Astrocyte (in vitro differentiated cells and primary cell): ENCODE data around the gene NTM. TPM values are rescaled to one million over a fixed set of nuclear protein-coding genes. Genes with fewer than 3 reads are reported as not detected.

Experiments
- DNase-seq: peaks from one replicate; pipeline ENCODE4 v3.0.0-alpha.2; 2010; ENCODE audit warnings: low read depth
- FAIRE-seq: peaks from 2 replicates; lab custom pipeline; 2011; peaks lifted over from hg19 to GRCh38; lab: Jason Lieb, UNC
- H2AFZ ChIP-seq: 2 replicates; pipeline ENCODE4 v1.6.0; 2012; ENCODE audit warnings: low read depth, low read length, inconsistent platforms
- H3K27ac ChIP-seq: 2 replicates; pipeline ENCODE4 v1.5.1; 2011; ENCODE audit warnings: low read depth, low read length, inconsistent platforms
- H3K27me3 ChIP-seq: 2 replicates; pipeline ENCODE4 v1.6.0; 2011; ENCODE audit warnings: low read length, inconsistent platforms; ENCODE audit not compliant: insufficient read depth
- H3K36me3 ChIP-seq: 2 replicates; pipeline ENCODE4 v1.5.1; 2011; ENCODE audit warnings: low read length, inconsistent platforms; ENCODE audit not compliant: insufficient read depth
- H3K4me1 ChIP-seq: 2 replicates; pipeline ENCODE4 v1.5.1; 2011; ENCODE audit warnings: low read length, inconsistent platforms; ENCODE audit not compliant: insufficient read depth
- H3K4me2 ChIP-seq: 2 replicates; pipeline ENCODE4 v1.6.0; 2012; ENCODE audit warnings: low read length, inconsistent platforms
- H3K4me3 ChIP-seq: 2 replicates; pipeline ENCODE4 v1.5.1; 2011; ENCODE audit warnings: low read depth, mild to moderate bottlenecking, low read length, inconsistent platforms; ENCODE audit not compliant: insufficient read depth
- H3K79me2 ChIP-seq: 2 replicates; pipeline ENCODE4 v1.6.0; 2012; ENCODE audit warnings: mild to moderate bottlenecking, low read length, inconsistent platforms; ENCODE audit not compliant: insufficient read depth
- H3K9ac ChIP-seq: 2 replicates; pipeline ENCODE4 v1.6.0; 2012; ENCODE audit warnings: mild to moderate bottlenecking, low read length, inconsistent platforms
- H3K9me3 ChIP-seq: 2 replicates; pipeline ENCODE4 v1.5.1; 2012; ENCODE audit warnings: low read depth, mild to moderate bottlenecking, low read length, inconsistent platforms; ENCODE audit not compliant: insufficient read depth
- H4K20me1 ChIP-seq: 2 replicates; pipeline ENCODE4 v1.6.0; 2012; ENCODE audit warnings: low read length, inconsistent platforms; ENCODE audit not compliant: insufficient read depth
- H3K27ac Mint-ChIP-seq: one replicate; pipeline ENCODE4 v1.8.0; 2021; ENCODE audit warnings: mild to moderate bottlenecking, mixed read lengths; ENCODE audit not compliant: unreplicated experiment
- H3K27me3 Mint-ChIP-seq: one replicate; pipeline ENCODE4 v1.8.0; 2021; ENCODE audit warnings: low read depth, mixed read lengths; ENCODE audit not compliant: unreplicated experiment
- H3K36me3 Mint-ChIP-seq: one replicate; pipeline ENCODE4 v1.8.0; 2021; ENCODE audit warnings: low read depth, mixed read lengths; ENCODE audit not compliant: unreplicated experiment
- H3K4me1 Mint-ChIP-seq: one replicate; pipeline ENCODE4 v1.8.0; 2021; ENCODE audit warnings: low read depth, mixed read lengths; ENCODE audit not compliant: unreplicated experiment
- H3K4me3 Mint-ChIP-seq: one replicate; pipeline ENCODE4 v1.8.0; 2021; ENCODE audit warnings: mild to moderate bottlenecking, moderate library complexity, mixed read lengths; ENCODE audit not compliant: unreplicated experiment
- H3K9me3 Mint-ChIP-seq: one replicate; pipeline ENCODE4 v1.8.0; 2021; ENCODE audit warnings: mild to moderate bottlenecking, mixed read lengths; ENCODE audit not compliant: unreplicated experiment
- CTCF ChIP-seq: IDR thresholded peaks from 2 replicates; pipeline ENCODE4 v1.5.1; 2011; ENCODE audit warnings: low read depth, mild to moderate bottlenecking, inconsistent platforms, low read length, moderate library complexity; ENCODE audit not compliant: insufficient read depth
- EZH2 ChIP-seq: IDR thresholded peaks from 2 replicates; pipeline ENCODE4 v1.6.1; 2012; ENCODE audit warnings: mild to moderate bottlenecking, low read length, inconsistent platforms; ENCODE audit not compliant: insufficient read depth
- total RNA-seq: library from RNA; stranded (reverse); gene quantifications from 2 replicates; pipeline ENCODE4 v1.2.1, GENCODE V29; 2021

NTM gene
- total RNA-seq, 1 donor from 2014 or later, result 98.2 TPM

GRCh38 chr11:131538322-131538721, 167.9 kb downstream of the NTM start:
- peaks cover 12% of the 10 kb centered on the region for H3K27me3 ChIP-seq
- peaks cover 11% of the 10 kb centered on the region for H3K9me3 Mint-ChIP-seq

GRCh38 chr11:131540676-131541075, 170.3 kb downstream of the NTM start:
- no peak overlapping the region for H3K4me3 ChIP-seq
- H3K4me1 ChIP-seq, result no peaks in the 10 kb centered on the region
- H3K4me1 Mint-ChIP-seq, result no peaks in the 10 kb centered on the region
- H3K9ac ChIP-seq, result no peak overlapping the region
- H3K36me3 Mint-ChIP-seq, result no peaks in the 10 kb centered on the region
- no peaks in the 10 kb centered on the region for H4K20me1 ChIP-seq
- H2AFZ ChIP-seq, result no peak overlapping the region
- H3K79me2 ChIP-seq, result no peaks in the 10 kb centered on the region
- H3K27me3 ChIP-seq, result peaks cover 15% of the 10 kb centered on the region
- TF ChIP-seq EZH2, result no peak
- TF ChIP-seq CTCF, result no peak
- no peak overlapping the region for H3K27ac Mint-ChIP-seq
- H3K27me3 Mint-ChIP-seq, result peaks cover 53% of the 10 kb centered on the region
- H3K9me3 Mint-ChIP-seq, result peaks cover 11% of the 10 kb centered on the region
- no peak overlapping the region for H3K4me2 ChIP-seq
- H3K27ac ChIP-seq, result no peak overlapping the region
- no peak for DNase-seq
- no peaks in the 10 kb centered on the region for H3K9me3 ChIP-seq
- no peaks in the 10 kb centered on the region for H3K36me3 ChIP-seq
- no peak for FAIRE-seq
- H3K4me3 Mint-ChIP-seq, result no peak overlapping the region

More at GRCh38 chr11:131538322-131538721, 167.9 kb downstream of the NTM start:
- Histone ChIP-seq H3K4me1 (no peaks in the 10 kb centered on the region), H2AFZ (no peak overlapping the region), H4K20me1 (no peaks in the 10 kb centered on the region), H3K9me3 (no peaks in the 10 kb centered on the region), H3K36me3 (no peaks in the 10 kb centered on the region), H3K27ac (no peak overlapping the region), H3K4me2 (no peak overlapping the region), H3K79me2 (no peaks in the 10 kb centered on the region), H3K9ac (no peak overlapping the region), H3K4me3 (no peak overlapping the region)
- no peak overlapping the region for H3K27ac Mint-ChIP-seq
- FAIRE-seq (no peak), DNase-seq (no peak)
- no peak overlapping the region for H3K4me3 Mint-ChIP-seq
- H3K4me1 Mint-ChIP-seq, result no peaks in the 10 kb centered on the region
- no peaks in the 10 kb centered on the region for H3K36me3 Mint-ChIP-seq
- no peak for TF ChIP-seq CTCF
- no peak for TF ChIP-seq EZH2
- H3K27me3 Mint-ChIP-seq, result peaks cover 62% of the 10 kb centered on the region

GRCh38 chr11:131543389-131544025, 173.1 kb downstream of the NTM start:
- Mint-ChIP-seq H3K9me3 (peaks cover 13% of the 10 kb centered on the region), H3K27ac (no peak overlapping the region), H3K36me3 (no peaks in the 10 kb centered on the region), H3K27me3 (peaks cover 51% of the 10 kb centered on the region), H3K4me3 (no peak overlapping the region), H3K4me1 (no peaks in the 10 kb centered on the region)
- H2AFZ ChIP-seq, result no peak overlapping the region
- DNase-seq (no peak), FAIRE-seq (no peak)
- no peaks in the 10 kb centered on the region for H3K79me2 ChIP-seq
- no peaks in the 10 kb centered on the region for H3K9me3 ChIP-seq
- TF ChIP-seq CTCF, result no peak
- TF ChIP-seq EZH2, result no peak
- no peak overlapping the region for H3K4me3 ChIP-seq
- peaks cover 6% of the 10 kb centered on the region for H3K4me1 ChIP-seq
- no peaks in the 10 kb centered on the region for H3K36me3 ChIP-seq
- H3K9ac ChIP-seq, result no peak overlapping the region
- peaks cover 10% of the 10 kb centered on the region for H3K27me3 ChIP-seq
- no peak overlapping the region for H3K27ac ChIP-seq
- H3K4me2 ChIP-seq, result no peak overlapping the region
- no peaks in the 10 kb centered on the region for H4K20me1 ChIP-seq
